Neural progenitor cell (in vitro differentiated cells): ENCODE results near the gene EFNA5. TPM values are rescaled to one million over a fixed set of nuclear protein-coding genes. Genes with fewer than 3 reads are reported as not detected.

ENCODE experiments used
- DNase-seq: peaks from one replicate; pipeline ENCODE4 v3.0.0-alpha.2; 2016; ENCODE audit warnings: low spot score
- H2AFZ ChIP-seq: fragments of 200-600 bp; sonication (generic); replicated peaks from 2 replicates; pipeline ENCODE4 v1.6.1; 2016; ENCODE audit warnings: antibody characterized with exemption
- H3F3A ChIP-seq: fragments of 200-600 bp; sonication (generic); 2 replicates; pipeline ENCODE4 v1.6.1; 2016; ENCODE audit warnings: antibody characterized with exemption, low read depth
- H3K27ac ChIP-seq: fragments of 200-600 bp; sonication (generic); 2 replicates; pipeline ENCODE4 v1.5.1; 2016; ENCODE audit warnings: mild to moderate bottlenecking
- H3K27me3 ChIP-seq: fragments of 200-600 bp; sonication (generic); 2 replicates; pipeline ENCODE4 v1.6.1; 2016; ENCODE audit warnings: mild to moderate bottlenecking, moderate library complexity
- H3K36me3 ChIP-seq: fragments of 200-600 bp; sonication (generic); 2 replicates; pipeline ENCODE4 v1.5.1; 2016
- H3K4me1 ChIP-seq: fragments of 200-600 bp; sonication (generic); 2 replicates; pipeline ENCODE4 v1.6.1; 2016; ENCODE audit warnings: mixed run types
- H3K4me2 ChIP-seq: fragments of 200-600 bp; sonication (generic); 2 replicates; pipeline ENCODE4 v1.6.1; 2016
- H3K4me3 ChIP-seq: fragments of 200-600 bp; sonication (generic); 2 replicates; pipeline ENCODE4 v1.5.1; 2016
- H3K79me2 ChIP-seq: fragments of 200-600 bp; sonication (generic); 2 replicates; pipeline ENCODE4 v1.6.1; 2016; ENCODE audit warnings: low read depth
- H3K9ac ChIP-seq: fragments of 200-600 bp; sonication (generic); 2 replicates; pipeline ENCODE4 v1.6.1; 2016
- H3K9me3 ChIP-seq: fragments of 200-600 bp; sonication (generic); 2 replicates; pipeline ENCODE4 v1.5.1; 2016; ENCODE audit warnings: low read depth
- H4K20me1 ChIP-seq: fragments of 200-600 bp; sonication (generic); 2 replicates; pipeline ENCODE4 v1.6.1; 2016; ENCODE audit warnings: low read depth
- H3K27ac Mint-ChIP-seq: 3 replicates; pipeline ENCODE4 v1.8.0; 2021; ENCODE audit warnings: mixed read lengths
- H3K27me3 Mint-ChIP-seq: 2 replicates; pipeline ENCODE4 v1.8.0; 2022; ENCODE audit warnings: low read depth, mild to moderate bottlenecking, inconsistent platforms, moderate library complexity, mixed read lengths; ENCODE audit not compliant: insufficient read depth
- H3K36me3 Mint-ChIP-seq: 3 replicates; pipeline ENCODE4 v1.8.0; 2021; ENCODE audit warnings: mixed read lengths
- H3K4me1 Mint-ChIP-seq: 3 replicates; pipeline ENCODE4 v1.8.0; 2021; ENCODE audit warnings: mixed read lengths
- H3K4me3 Mint-ChIP-seq: 3 replicates; pipeline ENCODE4 v1.8.0; 2021; ENCODE audit warnings: mild to moderate bottlenecking, moderate library complexity, mixed read lengths
- H3K9me3 Mint-ChIP-seq: 3 replicates; pipeline ENCODE4 v1.8.0; 2020; ENCODE audit warnings: mixed read lengths
- EZH2 ChIP-seq: fragments of 200-600 bp; sonication (generic); IDR thresholded peaks from 2 replicates; pipeline ENCODE4 v1.6.1; 2017; ENCODE audit warnings: antibody characterized with exemption, mild to moderate bottlenecking, moderate library complexity
- EZH2phosphoT487 ChIP-seq: fragments of 200-600 bp; sonication (generic); IDR thresholded peaks from 2 replicates; pipeline ENCODE4 v1.6.1; 2017; ENCODE audit warnings: antibody characterized with exemption
- total RNA-seq: library from RNA; depleted of rRNA; stranded (reverse); fragments of >200 nt; gene quantifications from 2 replicates; pipeline ENCODE4 v1.2.3, GENCODE V29; 2015; ENCODE audit warnings: low replicate concordance
- TF ChIP-seq, protein P1 (sequence below): fragments of 200-600 bp; sonication (generic); IDR thresholded peaks from 2 replicates; pipeline ENCODE4 v1.5.1; 2017; ENCODE audit warnings: antibody characterized with exemption, mild to moderate bottlenecking

EFNA5 gene
- total RNA-seq, 1 donor from 2014 or later = 105 TPM

DNA sequence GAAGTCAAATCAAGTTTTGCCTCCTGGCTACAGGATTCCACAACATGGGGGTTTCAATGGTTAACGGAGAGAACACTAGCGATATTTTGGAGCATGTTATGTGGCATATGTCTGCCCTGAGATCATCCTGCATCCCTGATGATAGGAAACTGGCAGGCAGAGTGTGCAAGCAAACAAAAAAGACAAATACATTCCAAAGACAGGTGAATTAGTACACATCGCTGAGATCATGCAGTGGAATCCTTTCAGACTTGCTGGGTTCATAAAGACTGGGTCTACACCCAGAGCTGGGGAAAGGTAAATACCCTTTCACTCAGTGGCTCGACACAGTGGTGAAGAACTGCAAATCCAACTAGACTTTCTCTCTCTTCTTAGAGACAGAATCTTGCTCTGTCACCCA lies 286.5 kb downstream of the EFNA5 start:
- Histone ChIP-seq H4K20me1 (peaks cover 86% of the 10 kb centered on the region), H3K9me3 (no peaks in the 10 kb centered on the region), H3K4me2 (no peak overlapping the region), H3K4me1 (peaks cover 42% of the 10 kb centered on the region), H3K4me3 (no peak overlapping the region), H3K27me3 (no peaks in the 10 kb centered on the region), H3K9ac (no peak overlapping the region), H3F3A (peaks cover 6% of the 10 kb centered on the region), H3K79me2 (peaks cover 54% of the 10 kb centered on the region), H3K36me3 (peaks cover 12% of the 10 kb centered on the region), H2AFZ (no peak overlapping the region), H3K27ac (no peak overlapping the region)
- peaks cover 47% of the 10 kb centered on the region for H3K4me1 Mint-ChIP-seq
- no peak for TF ChIP-seq EZH2phosphoT487
- no peak for TF ChIP-seq EZH2
- TF ChIP-seq, protein P1, sequence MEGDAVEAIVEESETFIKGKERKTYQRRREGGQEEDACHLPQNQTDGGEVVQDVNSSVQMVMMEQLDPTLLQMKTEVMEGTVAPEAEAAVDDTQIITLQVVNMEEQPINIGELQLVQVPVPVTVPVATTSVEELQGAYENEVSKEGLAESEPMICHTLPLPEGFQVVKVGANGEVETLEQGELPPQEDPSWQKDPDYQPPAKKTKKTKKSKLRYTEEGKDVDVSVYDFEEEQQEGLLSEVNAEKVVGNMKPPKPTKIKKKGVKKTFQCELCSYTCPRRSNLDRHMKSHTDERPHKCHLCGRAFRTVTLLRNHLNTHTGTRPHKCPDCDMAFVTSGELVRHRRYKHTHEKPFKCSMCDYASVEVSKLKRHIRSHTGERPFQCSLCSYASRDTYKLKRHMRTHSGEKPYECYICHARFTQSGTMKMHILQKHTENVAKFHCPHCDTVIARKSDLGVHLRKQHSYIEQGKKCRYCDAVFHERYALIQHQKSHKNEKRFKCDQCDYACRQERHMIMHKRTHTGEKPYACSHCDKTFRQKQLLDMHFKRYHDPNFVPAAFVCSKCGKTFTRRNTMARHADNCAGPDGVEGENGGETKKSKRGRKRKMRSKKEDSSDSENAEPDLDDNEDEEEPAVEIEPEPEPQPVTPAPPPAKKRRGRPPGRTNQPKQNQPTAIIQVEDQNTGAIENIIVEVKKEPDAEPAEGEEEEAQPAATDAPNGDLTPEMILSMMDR = no peak
- peak overlapping the region; percentile 33 for H3K27ac Mint-ChIP-seq
- DNase-seq = no peak
- H3K36me3 Mint-ChIP-seq = peaks cover 47% of the 10 kb centered on the region
- no peak overlapping the region for H3K4me3 Mint-ChIP-seq
- H3K27me3 Mint-ChIP-seq = no peaks in the 10 kb centered on the region
- H3K9me3 Mint-ChIP-seq = no peaks in the 10 kb centered on the region

DNA sequence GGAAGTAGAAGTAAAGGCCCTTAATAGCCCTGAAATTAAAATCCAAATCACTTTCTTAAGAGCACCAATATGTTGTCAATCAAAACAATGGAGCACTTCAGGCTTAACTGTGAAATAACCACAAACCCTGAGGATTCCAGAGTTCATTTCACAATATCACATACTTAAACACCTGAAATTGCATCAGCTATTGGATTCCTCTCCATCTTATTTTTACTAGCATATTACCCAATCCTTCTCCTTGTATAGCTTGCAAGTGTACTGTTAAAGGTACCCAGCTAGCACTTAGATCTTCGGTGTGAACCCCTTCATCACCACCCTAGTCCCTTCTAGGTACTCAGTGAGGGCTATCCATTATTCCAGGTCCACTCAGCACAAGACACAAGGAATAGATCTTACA lies 287.3 kb downstream of the EFNA5 start:
- no peak for DNase-seq
- H3K4me1 Mint-ChIP-seq = peaks cover 44% of the 10 kb centered on the region
- Histone ChIP-seq H3K36me3 (peaks cover 12% of the 10 kb centered on the region), H3F3A (peaks cover 12% of the 10 kb centered on the region), H3K9me3 (no peaks in the 10 kb centered on the region), H3K4me1 (peaks cover 42% of the 10 kb centered on the region), H3K9ac (no peak overlapping the region), H4K20me1 (peaks cover 85% of the 10 kb centered on the region), H3K27me3 (no peaks in the 10 kb centered on the region), H3K27ac (no peak overlapping the region), H3K4me2 (no peak overlapping the region), H2AFZ (no peak overlapping the region), H3K4me3 (no peak overlapping the region), H3K79me2 (peaks cover 45% of the 10 kb centered on the region)
- H3K27me3 Mint-ChIP-seq = no peaks in the 10 kb centered on the region
- peaks cover 53% of the 10 kb centered on the region for H3K36me3 Mint-ChIP-seq
- no peaks in the 10 kb centered on the region for H3K9me3 Mint-ChIP-seq
- H3K4me3 Mint-ChIP-seq = no peak overlapping the region
- TF ChIP-seq EZH2phosphoT487 (no peak), EZH2 (no peak)
- TF ChIP-seq, protein P1 = no peak
- no peak overlapping the region for H3K27ac Mint-ChIP-seq

DNA sequence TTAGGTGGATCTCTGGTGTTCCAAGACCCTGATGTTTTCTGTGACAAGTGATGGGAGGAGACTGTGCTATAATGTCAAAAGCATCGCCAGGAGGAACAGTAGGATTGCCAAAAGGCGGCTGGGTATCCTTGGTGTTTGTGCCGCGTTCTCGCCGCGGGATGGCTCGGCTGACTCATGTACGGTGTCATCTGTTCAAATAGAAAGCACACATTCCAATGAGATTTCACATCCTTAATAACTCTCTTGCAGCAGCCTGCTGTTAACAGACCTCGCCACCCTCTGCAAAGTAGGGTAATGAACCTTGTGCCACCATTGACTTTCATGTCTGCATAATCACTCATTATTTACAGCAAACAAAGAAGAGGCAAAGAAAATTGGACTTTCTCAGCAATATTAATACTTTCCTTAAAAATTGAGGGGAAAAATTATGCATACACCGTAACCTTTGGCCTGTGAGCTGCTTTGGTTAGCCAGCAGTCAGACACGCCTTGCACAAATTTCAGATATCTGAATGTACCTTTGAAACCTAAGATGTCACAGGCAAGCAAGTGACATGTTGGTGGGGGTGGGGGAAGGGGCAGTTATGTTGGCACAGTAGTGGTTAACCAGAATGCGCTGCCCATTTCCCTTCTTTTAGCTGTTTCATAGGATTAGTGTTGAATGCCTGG lies 289.4 kb downstream of the EFNA5 start:
- Histone ChIP-seq H3K36me3 (peaks cover 12% of the 10 kb centered on the region), H3K27me3 (no peaks in the 10 kb centered on the region), H3F3A (peaks cover 31% of the 10 kb centered on the region), H3K9me3 (no peaks in the 10 kb centered on the region), H3K27ac (no peak overlapping the region), H3K9ac (no peak overlapping the region), H3K4me3 (no peak overlapping the region), H3K4me2 (no peak overlapping the region), H3K79me2 (peaks cover 26% of the 10 kb centered on the region), H3K4me1 (peaks cover 32% of the 10 kb centered on the region), H2AFZ (no peak overlapping the region), H4K20me1 (peaks cover 81% of the 10 kb centered on the region)
- TF ChIP-seq, protein P1 = no peak
- no peak for TF ChIP-seq EZH2
- no peak for TF ChIP-seq EZH2phosphoT487
- H3K27ac Mint-ChIP-seq = peak overlapping the region; percentile 21
- DNase-seq = no peak
- H3K36me3 Mint-ChIP-seq = peaks cover 61% of the 10 kb centered on the region
- no peak overlapping the region for H3K4me3 Mint-ChIP-seq
- H3K9me3 Mint-ChIP-seq = no peaks in the 10 kb centered on the region
- peaks cover 47% of the 10 kb centered on the region for H3K4me1 Mint-ChIP-seq
- H3K27me3 Mint-ChIP-seq = no peaks in the 10 kb centered on the region
